Right renal pelvis (tissue), 4 donors: ENCODE results near the gene THBD. TPM values are rescaled to one million over a fixed set of nuclear protein-coding genes. Genes with fewer than 3 reads are reported as not detected.

Experiments used
- DNase-seq, 4 donors: peaks; one replicate each; pipeline ENCODE4 v3.0.0-alpha.2; 2013; ENCODE audit warnings: low read depth in 4 of 4, low spot score in 3 of 4, missing footprints in 1 of 4
- polyA plus RNA-seq, 4 donors: library from polyadenylated mRNA; unstranded; fragments of 120-200 nt; gene quantifications; one replicate each; pipeline ENCODE4 v1.2.1, GENCODE V29; 2013; ENCODE audit not compliant: insufficient read length in 4 of 4

THBD gene
- polyA plus RNA-seq, 4 donors = 5.2 to 10.8 (median 5.8) TPM

GRCh38 chr20:23084845-23085365 is 35.4 kb upstream of the THBD start:
- DNase-seq = no peak

DNA sequence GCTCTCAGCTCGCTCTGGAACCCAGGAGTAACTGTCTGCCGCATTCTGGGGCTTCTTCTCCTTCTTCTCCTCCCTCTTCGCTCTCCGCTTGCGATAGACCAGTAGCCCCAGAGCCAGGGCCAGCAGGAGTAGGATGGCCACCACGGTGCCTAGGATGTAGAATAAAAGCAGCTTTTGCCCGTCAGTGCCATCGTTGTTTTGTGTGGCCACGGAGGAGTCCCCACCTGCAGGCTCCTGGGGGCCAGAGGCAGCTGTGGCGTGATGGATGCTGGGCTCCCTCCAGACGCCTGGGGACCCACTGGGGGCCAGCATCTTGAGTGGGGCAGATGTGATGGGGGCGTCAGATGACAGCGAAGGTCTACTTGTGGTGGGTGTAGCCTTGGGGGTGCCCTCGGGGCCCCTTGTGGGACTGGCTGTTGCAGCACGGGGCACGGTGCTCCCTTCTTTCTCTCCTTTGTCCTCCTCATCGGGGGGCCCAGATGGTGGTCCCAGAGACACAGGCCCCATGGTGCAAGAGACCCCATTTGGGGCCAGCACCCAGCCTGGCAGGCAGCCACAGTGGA is 34.9 kb upstream of the THBD start:
- no peak for DNase-seq

DNA sequence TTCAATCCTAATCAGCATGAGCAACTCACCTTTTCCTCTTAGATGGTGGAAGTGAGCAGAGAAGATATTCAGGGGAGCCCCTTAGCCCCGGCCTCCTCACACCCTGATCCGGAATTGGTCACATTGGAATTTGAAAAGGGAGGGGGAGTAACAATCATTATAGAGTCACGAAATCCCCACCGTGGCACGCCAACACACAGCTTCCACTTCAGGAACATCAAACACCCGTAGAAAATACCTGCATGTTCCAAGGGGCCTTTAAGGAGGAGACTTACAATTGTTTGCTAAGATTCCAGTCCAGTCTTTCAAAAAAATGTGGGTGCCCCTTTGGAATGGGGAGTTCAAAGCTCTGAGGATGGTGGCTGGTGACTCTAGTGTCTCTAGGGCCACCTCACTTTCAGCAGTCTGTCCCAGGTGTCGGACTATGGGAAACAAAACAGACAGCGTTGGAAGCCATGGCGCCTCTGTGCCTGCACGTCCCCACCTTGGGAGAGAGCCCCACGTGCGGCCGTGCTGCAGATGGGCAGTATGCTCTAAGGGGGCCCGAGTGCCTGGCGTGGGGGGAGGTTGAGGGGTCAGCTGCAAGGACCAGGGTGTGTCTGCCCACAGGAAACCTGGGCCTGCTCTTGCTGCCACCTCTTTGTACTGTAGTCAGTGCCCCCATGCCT is 34.2 kb upstream of the THBD start:
- DNase-seq = no peak

DNA sequence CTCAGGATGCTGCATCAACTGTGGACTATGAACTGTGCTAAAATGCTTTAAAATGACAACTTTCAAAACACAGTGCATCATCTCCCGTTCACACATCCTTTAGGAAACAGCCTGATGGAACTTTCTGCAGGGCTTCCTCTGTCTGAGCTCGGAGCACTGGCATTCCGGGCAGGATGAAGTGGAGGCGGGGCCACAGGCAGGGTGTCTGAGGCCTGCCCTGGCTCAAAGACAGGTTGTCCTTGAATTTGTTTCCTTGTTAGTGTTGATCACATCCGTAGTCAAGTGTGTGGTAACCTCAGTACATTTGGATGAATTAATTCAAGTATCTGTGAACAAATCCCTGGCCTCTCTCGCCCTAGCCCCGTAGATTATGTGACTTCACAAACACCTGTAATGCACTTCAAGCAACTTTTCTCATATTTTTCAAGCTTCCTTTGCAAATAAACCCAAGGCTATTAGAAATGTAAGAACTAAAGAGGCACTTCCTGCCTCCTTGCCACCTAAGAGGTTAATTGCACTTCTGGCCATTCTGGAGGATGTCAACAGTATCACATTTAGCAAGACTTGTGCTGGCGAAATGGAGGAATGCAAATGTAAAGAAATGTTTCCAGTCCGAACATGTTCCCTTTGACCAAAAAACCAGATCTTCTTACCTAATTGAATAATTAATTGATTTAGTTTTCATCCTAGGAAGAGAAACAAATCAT is 33.5 kb upstream of the THBD start:
- no peak for DNase-seq

- DNase-seq = no peak
Observed at GRCh38 chr20:23081263-23081819, 31.9 kb upstream of the THBD start.

- DNase-seq = no peak
Observed at GRCh38 chr20:23080521-23080920, 31.0 kb upstream of the THBD start.

- DNase-seq = no peak
Observed at GRCh38 chr20:23079926-23080325, 30.5 kb upstream of the THBD start.

DNA sequence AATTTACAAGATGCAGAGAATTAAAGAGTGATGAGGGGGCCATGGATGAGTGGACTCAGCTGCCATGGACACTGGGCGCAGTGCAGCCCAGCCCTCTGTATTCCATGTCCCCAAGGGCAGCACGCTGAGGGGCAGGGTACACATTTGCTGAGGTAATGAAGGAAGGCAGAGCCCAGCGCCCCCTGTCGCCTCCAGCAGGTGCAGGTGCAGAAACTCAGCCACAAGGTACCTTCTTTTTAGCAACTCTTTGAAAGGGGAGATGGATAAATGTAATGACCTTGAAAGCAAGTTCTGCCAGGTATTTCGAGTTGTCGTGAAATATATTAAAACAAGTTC is 29.5 kb upstream of the THBD start:
- DNase-seq = no peak

DNA sequence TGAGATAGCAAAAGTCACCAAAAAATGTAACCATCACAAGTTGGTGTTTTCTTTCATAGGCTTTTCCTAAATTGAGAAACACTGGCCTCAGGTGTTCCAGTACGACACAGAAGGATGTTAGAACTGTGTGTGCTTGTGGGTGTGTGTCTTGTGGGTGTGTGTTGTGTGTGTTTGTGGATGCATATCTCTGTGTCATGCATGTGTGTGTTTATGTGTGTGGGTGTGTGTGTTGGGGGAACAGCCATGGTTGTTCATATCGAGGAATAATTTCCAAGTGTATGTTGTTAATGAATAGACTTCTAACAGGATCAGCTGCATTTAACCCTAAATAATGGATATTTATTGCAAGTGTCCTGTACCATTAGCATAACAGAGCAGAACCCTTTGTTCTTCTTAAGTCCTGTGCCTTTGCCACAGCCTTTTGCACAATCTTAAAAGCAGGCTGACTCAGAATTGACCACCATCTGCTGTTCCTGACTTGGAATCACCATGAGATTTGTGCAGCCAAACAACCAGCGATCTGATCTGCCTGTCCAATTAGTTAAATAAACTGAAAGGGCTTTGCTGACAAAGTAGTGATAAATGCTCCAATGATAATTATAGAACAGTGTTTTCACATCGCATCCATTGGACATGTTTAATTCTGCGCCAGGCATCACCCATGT is 29.0 kb upstream of the THBD start:
- DNase-seq = no peak

- DNase-seq = no peak
Observed at GRCh38 chr20:23077277-23077676, 27.8 kb upstream of the THBD start.

DNA sequence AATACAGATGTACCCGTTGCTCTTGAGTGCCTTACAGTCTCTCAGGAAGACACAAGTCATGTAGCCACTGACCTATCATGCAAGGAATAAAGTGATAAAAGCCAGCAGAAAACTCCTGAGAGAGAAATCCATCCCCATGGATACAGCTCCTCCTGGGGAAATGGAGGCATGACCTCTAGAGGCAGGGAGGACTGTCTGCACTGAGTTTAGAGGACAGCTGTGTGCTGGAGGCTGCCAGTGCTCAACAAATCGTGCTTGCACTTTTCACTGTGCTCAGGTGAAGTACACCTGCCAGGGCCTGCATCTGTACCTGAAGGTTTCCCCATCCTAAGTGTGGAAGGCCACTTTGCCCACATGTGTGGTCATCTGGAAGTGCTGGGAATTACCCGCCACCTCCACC is 24.6 kb upstream of the THBD start:
- no peak for DNase-seq

DNA sequence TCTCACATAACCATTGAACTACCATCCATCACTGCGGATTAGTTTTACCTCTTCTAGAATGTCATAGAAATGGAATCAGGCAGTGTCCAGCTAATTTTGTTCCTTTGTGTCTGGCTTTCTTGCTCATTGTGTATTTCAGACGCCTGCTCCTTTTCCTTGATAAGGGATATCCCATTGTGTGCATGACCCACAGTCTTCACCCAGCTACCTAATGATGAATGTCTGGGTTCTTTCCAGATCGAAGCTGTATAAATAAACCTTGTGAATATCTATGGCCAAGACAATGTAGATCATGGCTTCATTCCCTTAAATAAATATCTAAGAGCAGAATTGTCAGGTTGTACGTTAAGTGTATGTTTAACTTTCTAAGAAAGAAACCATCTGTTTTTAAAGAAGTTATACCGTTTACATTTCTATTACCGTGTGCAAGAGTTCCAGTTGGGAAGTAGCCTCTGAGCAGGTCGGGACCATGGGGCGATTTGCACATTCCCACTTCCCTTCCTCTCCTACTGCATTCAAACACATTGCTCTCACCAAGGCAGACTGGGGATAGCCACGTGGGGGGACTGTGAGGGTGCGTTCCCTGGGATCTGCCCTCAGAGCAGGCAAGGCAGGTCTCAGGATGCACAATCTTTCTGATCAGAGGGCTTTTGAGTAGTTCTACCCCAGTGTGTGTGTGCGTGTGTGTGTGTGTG is 23.6 kb upstream of the THBD start:
- no peak for DNase-seq

DNA sequence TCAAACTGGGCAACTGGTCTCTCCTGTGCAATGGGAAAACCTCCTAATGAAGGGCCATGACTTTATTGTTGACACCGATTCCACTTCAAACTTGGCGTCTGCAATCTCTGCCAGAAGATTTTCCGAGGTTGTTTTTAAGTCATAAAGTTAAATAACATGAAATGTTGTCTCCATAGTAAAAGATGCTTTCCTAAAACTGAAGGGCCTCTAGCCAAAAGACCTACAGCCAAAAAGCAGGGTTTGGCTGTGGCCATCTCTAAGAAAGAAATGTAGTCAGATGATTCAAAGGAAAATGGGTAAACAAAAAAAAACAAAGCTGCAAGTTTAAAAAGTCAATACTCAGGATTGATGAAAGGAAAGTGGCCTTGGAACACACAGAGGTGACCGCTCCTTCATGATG is 22.5 kb upstream of the THBD start:
- no peak for DNase-seq

- DNase-seq = no peak
Observed at GRCh38 chr20:23071398-23071797, 21.9 kb upstream of the THBD start.

DNA sequence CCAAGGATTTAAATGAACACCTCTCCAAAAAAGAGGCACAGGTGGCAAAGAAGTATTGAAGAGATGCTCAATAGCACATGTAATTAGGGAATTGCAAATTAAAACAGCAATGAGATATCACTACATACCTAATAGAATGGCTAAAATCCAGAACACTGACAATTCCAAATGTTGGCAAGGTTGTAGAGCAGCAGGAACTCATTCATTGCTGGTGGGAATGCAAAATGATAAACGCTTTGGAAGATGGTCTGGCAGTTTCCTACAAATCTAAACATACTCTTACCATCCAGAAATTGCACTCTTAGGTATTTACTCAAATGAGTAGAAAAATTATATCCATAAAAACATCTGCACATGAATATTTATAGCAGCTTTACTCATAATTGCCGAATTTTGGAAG is 19.6 kb upstream of the THBD start:
- DNase-seq = no peak

DNA sequence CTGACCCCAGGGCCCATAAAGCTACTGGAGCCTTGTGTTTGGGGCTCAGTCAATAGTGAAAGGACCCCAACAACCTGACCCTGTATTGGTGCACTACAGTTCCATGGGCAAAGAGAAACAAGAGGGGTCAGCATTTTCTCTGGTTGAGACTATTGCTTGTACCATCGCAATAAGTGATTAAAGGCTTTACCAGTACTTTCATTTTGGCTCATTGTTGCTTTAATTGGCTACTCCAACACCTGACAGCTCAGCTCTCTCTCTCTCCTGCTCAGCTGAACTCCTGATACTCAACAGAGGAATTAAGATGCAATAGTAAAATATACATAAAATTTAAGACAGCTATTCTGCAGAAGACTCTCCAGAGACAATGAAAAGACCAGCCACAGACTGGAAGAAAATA is 18.8 kb upstream of the THBD start:
- no peak for DNase-seq

GRCh38 chr20:23066772-23067171 is 17.3 kb upstream of the THBD start:
- no peak for DNase-seq

DNA sequence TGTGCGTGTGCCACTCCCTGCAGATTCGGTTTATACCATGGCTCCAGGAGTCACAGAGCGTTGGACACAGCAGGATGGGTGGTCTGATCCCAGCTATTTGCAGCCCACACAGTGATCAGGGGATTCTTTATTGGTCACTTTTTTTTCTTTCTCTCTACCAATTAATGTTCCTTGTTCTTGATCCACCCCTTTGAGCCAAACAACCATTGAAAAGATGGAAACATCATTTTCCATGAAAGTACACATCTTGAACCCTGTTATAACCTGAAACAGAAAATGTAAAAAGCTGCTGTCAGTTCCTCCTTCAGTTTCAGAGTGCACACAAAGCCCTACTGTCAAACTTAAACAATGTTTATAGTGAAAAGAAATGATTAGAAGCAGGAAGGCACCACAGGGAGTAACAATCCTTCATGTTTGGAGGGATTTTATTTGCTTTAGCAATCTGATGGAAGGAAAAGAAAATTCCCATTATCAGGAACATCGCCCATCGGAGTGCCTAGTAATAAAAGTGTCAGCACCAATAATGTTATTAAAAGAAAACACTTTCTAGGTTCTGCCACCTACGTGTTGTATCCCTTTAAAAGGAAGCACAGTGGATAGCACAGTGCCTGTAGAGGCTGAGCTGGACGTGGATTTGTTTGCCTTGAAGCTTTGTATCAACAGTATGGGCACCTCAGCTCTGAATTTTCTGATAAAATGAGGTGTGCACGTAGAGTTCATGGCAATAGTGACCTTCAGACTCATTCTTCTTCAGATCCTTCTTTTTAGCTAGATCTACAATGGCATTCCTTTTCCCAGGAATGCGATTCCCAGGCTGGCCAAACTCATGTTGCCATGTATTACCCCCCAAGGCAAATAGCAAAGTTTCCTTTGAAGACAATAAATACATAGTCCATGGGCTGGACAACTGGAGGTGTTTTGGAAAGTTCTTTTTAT is 16.1 kb upstream of the THBD start:
- DNase-seq = no peak

DNA sequence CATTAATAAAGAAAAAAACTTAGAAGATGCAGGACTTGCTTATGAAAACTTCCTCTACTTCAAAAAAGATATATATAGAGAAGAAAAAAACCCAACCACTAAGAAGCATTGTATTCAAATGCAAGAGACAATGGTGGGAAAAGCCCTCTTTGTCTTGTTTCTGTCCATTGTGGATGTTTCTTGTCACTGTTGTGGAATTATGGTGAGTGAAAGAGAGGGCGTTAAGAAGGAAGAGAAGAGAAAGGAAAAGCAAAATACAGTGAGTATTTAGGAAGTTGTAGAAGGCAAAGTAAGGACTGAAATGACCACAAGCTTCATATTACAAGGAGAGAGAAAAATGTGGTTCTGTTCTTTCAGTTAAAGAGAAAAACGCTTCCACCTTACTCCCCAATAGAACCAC is 14.1 kb upstream of the THBD start:
- DNase-seq = no peak

DNA sequence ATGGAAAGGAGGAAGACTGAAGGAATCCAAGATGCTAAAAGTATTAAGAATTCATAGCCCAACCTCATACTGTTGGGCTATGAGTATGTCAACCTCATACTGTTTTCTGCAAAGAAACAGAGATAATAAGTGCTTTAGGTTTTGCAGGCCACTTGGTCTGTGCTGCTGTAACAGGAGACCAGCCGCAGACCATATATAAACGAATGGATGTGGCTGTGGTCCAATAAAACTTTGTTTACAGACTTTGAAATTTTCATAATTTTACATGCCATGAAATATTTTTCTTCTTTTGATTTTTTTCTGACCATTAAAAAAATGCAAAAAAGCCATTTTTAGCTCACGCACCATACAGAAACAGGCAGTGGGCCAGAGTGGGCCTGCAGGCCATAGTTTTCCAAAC is 13.7 kb upstream of the THBD start:
- no peak for DNase-seq
